ENCODE measurements around the gene TFCP2.
"Not testable (repeated sequence)": the region's sequence is repeated elsewhere in the genome, so short reads cannot be mapped to it uniquely, and the experiment has no call there.

The TFCP2 gene

GRCh38 chr12:51082561-51083125 is 90.3 kb downstream of the TFCP2 start:
- H3K27ac Mint-ChIP-seq: peak overlapping the region; percentile 98
- no peak for DNase-seq
- peaks cover 26% of the 10 kb centered on the region for H3K36me3 Mint-ChIP-seq (ENCODE audit: low read depth)
- H3K4me3 Mint-ChIP-seq: peak overlapping the region; percentile 98
- H3K4me1 Mint-ChIP-seq: peaks cover 54% of the 10 kb centered on the region
- no peak for TF ChIP-seq CTCF (IDR thresholded peaks at IDR 0.05)
- no peaks in the 10 kb centered on the region for H3K9me3 Mint-ChIP-seq
- H3K27me3 Mint-ChIP-seq (ENCODE audit: low read depth, poor library complexity): no peaks in the 10 kb centered on the region

- TF ChIP-seq CTCF (IDR thresholded peaks at IDR 0.05): no peak
- Mint-ChIP-seq H3K4me3 (peak overlapping the region; percentile 98), H3K27me3 (ENCODE audit: low read depth, poor library complexity) (no peaks in the 10 kb centered on the region), H3K4me1 (peaks cover 60% of the 10 kb centered on the region), H3K9me3 (no peaks in the 10 kb centered on the region), H3K36me3 (ENCODE audit: low read depth) (peaks cover 31% of the 10 kb centered on the region), H3K27ac (no peak overlapping the region)
- no peak for DNase-seq
These were observed 91.5 kb downstream of the TFCP2 start for GRCh38 chr12:51081421-51081820.

- no peaks in the 10 kb centered on the region for H3K27me3 Mint-ChIP-seq (ENCODE audit: low read depth, poor library complexity)
- no peak overlapping the region for H3K27ac Mint-ChIP-seq
- H3K9me3 Mint-ChIP-seq: no peaks in the 10 kb centered on the region
- peaks cover 60% of the 10 kb centered on the region for H3K4me1 Mint-ChIP-seq
- no peak for TF ChIP-seq CTCF (IDR thresholded peaks at IDR 0.05)
- DNase-seq: no peak
- peaks cover 38% of the 10 kb centered on the region for H3K36me3 Mint-ChIP-seq (ENCODE audit: low read depth)
- no peak overlapping the region for H3K4me3 Mint-ChIP-seq
These were observed 92.8 kb downstream of the TFCP2 start for GRCh38 chr12:51080136-51080535.

- DNase-seq; H3K9me3 Mint-ChIP-seq; H3K4me3 Mint-ChIP-seq; H3K27me3 Mint-ChIP-seq (ENCODE audit: low read depth, poor library complexity); H3K27ac Mint-ChIP-seq: not testable (repeated sequence)
- Mint-ChIP-seq H3K4me1 (peaks cover 54% of the 10 kb centered on the region), H3K36me3 (ENCODE audit: low read depth) (peaks cover 45% of the 10 kb centered on the region)
These were observed 94.1 kb downstream of the TFCP2 start for GRCh38 chr12:51078866-51079265.

GRCh38 chr12:51078346-51078745 is 94.6 kb downstream of the TFCP2 start:
- Mint-ChIP-seq H3K36me3 (ENCODE audit: low read depth) (peaks cover 48% of the 10 kb centered on the region), H3K4me1 (peaks cover 51% of the 10 kb centered on the region)
- not testable (repeated sequence) for H3K27ac Mint-ChIP-seq; H3K4me3 Mint-ChIP-seq; DNase-seq; H3K9me3 Mint-ChIP-seq; H3K27me3 Mint-ChIP-seq (ENCODE audit: low read depth, poor library complexity)

- TF ChIP-seq CTCF (IDR thresholded peaks at IDR 0.05): no peak
- Mint-ChIP-seq H3K4me1 (peaks cover 49% of the 10 kb centered on the region), H3K36me3 (ENCODE audit: low read depth) (peaks cover 52% of the 10 kb centered on the region), H3K4me3 (no peak overlapping the region), H3K27ac (peak overlapping the region; percentile 23), H3K9me3 (no peaks in the 10 kb centered on the region), H3K27me3 (ENCODE audit: low read depth, poor library complexity) (no peaks in the 10 kb centered on the region)
- no peak for DNase-seq
These were observed 95.0 kb downstream of the TFCP2 start for GRCh38 chr12:51077930-51078329.

GRCh38 chr12:51076236-51076930 is 96.6 kb downstream of the TFCP2 start:
- Mint-ChIP-seq H3K4me3 (no peak overlapping the region), H3K27ac (peak overlapping the region; percentile 71), H3K9me3 (no peaks in the 10 kb centered on the region), H3K36me3 (ENCODE audit: low read depth) (peaks cover 68% of the 10 kb centered on the region), H3K4me1 (peaks cover 40% of the 10 kb centered on the region), H3K27me3 (ENCODE audit: low read depth, poor library complexity) (no peaks in the 10 kb centered on the region)
- no peak for TF ChIP-seq CTCF (IDR thresholded peaks at IDR 0.05)
- DNase-seq: no peak
